HepG2 (cell line): ENCODE results near the gene DMGDH. TPM values are rescaled to one million over a fixed set of nuclear protein-coding genes. Genes with fewer than 3 reads are reported as not detected.
A peak's percentile ranks its signal among the peaks of the same experiment; 100 is the strongest.

Experiments
- ARID3A ChIP-seq: IDR thresholded peaks from 2 replicates; pipeline ENCODE4 v1.6.1; 2012; ENCODE audit warnings: low read depth, low read length, improper control_type of control experiment
- ATF7 ChIP-seq, 2 experiments: fragments of 450-650 bp in 1 of 2; sonication (generic) in 1 of 2; formaldehyde crosslinking in 1 of 2; IDR thresholded peaks; 2 replicates each; pipeline versions ENCODE4 v1.4.0 to v1.6.1; 2016 to 2020; ENCODE audit warnings: antibody characterized with exemption in 1 of 2, mild to moderate bottlenecking in 1 of 2, missing genetic modification reagents in 1 of 2
- CHD2 ChIP-seq: IDR thresholded peaks from 2 replicates; pipeline ENCODE4 v1.6.1; 2011; ENCODE audit warnings: low read depth, low read length, improper control_type of control experiment
- CTCF ChIP-seq: sonication (generic); formaldehyde crosslinking; IDR thresholded peaks from 2 replicates; pipeline ENCODE4 v1.5.0; 2020; ENCODE audit warnings: mild to moderate bottlenecking, missing genetic modification reagents, moderate library complexity
- NCOR1 ChIP-seq: fragments of 200-600 bp; sonication (generic); IDR thresholded peaks from 2 replicates; pipeline ENCODE4 v1.7.0; 2017; ENCODE audit warnings: antibody characterized with exemption, low read length, borderline replicate concordance
- RARA ChIP-seq: IDR thresholded peaks from 2 replicates; pipeline ENCODE4 v1.6.1; 2016; ENCODE audit warnings: missing genetic modification reagents, missing compliant biosample characterization
- STAG1 ChIP-seq: sonication (generic); formaldehyde crosslinking; IDR thresholded peaks from 2 replicates; pipeline ENCODE4 v1.4.0; 2020; ENCODE audit warnings: missing genetic modification reagents
- THAP11 ChIP-seq: IDR thresholded peaks from 2 replicates; pipeline ENCODE4 v1.6.1; 2016; ENCODE audit warnings: missing biosample characterization, missing genetic modification reagents
- ZFP62 ChIP-seq: sonication (generic); formaldehyde crosslinking; IDR thresholded peaks from 2 replicates; pipeline ENCODE4 v1.4.0; 2020; ENCODE audit warnings: missing genetic modification reagents
- ZGPAT ChIP-seq: IDR thresholded peaks from 2 replicates; pipeline ENCODE4 v1.6.1; 2016; ENCODE audit warnings: mild to moderate bottlenecking
- ZKSCAN5 ChIP-seq: sonication (generic); formaldehyde crosslinking; IDR thresholded peaks from 2 replicates; pipeline ENCODE4 v1.5.1; 2020; ENCODE audit warnings: mild to moderate bottlenecking, missing genetic modification reagents
- ZNF570 ChIP-seq: sonication (generic); formaldehyde crosslinking; IDR thresholded peaks from 2 replicates; pipeline ENCODE4 v1.4.0; 2020; ENCODE audit warnings: mild to moderate bottlenecking, missing genetic modification reagents, borderline replicate concordance
- ZNF652 ChIP-seq: IDR thresholded peaks from 2 replicates; pipeline ENCODE4 v1.6.1; 2016; ENCODE audit warnings: low read depth, borderline replicate concordance
- ZNF703 ChIP-seq: sonication (generic); formaldehyde crosslinking; IDR thresholded peaks from 2 replicates; pipeline ENCODE4 v1.5.1; 2020; ENCODE audit warnings: missing genetic modification reagents, mild to moderate bottlenecking, moderate library complexity, borderline replicate concordance
- polyA plus RNA-seq, 8 experiments: library from polyadenylated mRNA; depleted of rRNA in 3 of 8; stranded (reverse) in 7 of 8; unstranded in 1 of 8; fragments of >200 nt; fragmentation: Illumina TruSeq in 4 of 8; extraction: Trizol in 4 of 8; gene quantifications; 2 replicates each; pipeline versions ENCODE4 v1.2.1 to v1.2.3, GENCODE V29; 2011 to 2016; ENCODE audit warnings: low read depth in 4 of 8, missing spikeins in 1 of 8, mixed read lengths in 1 of 8; ENCODE audit not compliant: insufficient read depth in 1 of 8
- total RNA-seq, 5 experiments: library from RNA; depleted of rRNA; stranded (reverse); fragments of >200 nt; fragmentation: Illumina TruSeq; extraction: Trizol; gene quantifications; 2 replicates each; pipeline ENCODE4 v1.2.3, GENCODE V29; 2016; ENCODE audit warnings: low read depth in 1 of 5
- TF ChIP-seq, protein P1 (sequence below): sonication (generic); formaldehyde crosslinking; IDR thresholded peaks from 2 replicates; pipeline ENCODE4 v1.9.0; 2021; ENCODE audit warnings: missing genetic modification reagents, borderline replicate concordance
- TF ChIP-seq, protein P2 (sequence below): sonication (generic); formaldehyde crosslinking; IDR thresholded peaks from 2 replicates; pipeline ENCODE4 v1.8.0; 2023; ENCODE audit warnings: mild to moderate bottlenecking, missing genetic modification reagents
- TF ChIP-seq, protein P3 (sequence below): sonication (generic); formaldehyde crosslinking; IDR thresholded peaks from 2 replicates; pipeline ENCODE4 v1.4.0; 2020; ENCODE audit warnings: missing genetic modification reagents, borderline replicate concordance

DMGDH gene
- total and polyA plus RNA-seq, 2 of the 13 experiments (the other 11 are each of a cell fraction or from before 2014, with no cell fraction given) = 3.6 to 7.9 TPM

GRCh38 chr5:78958672-78959445, 110.6 kb downstream of the DMGDH start (continued):
- TF ChIP-seq CTCF (no peak), RARA (CRISPR knock-in tag) (peak; percentile 17; the same call in 1 of the 2 replicates), NCOR1 (no peak), STAG1 (CRISPR knock-in tag) (no peak), ZGPAT (CRISPR knock-in tag) (0 out of 2 replicates have a peak, but pooled peaks have one; percentile 19), ZNF570 (CRISPR knock-in tag) (no peak), ZNF703 (no peak), THAP11 (CRISPR knock-in tag) (0 out of 2 replicates have a peak, but pooled peaks have one; percentile 17), CHD2 (no peak), ZNF652 (CRISPR knock-in tag) (no peak), ZFP62 (no peak), ZKSCAN5 (no peak), ARID3A (no peak), ATF7 (IDR thresholded peaks at IDR 0.05) (no peak), ATF7 (CRISPR knock-in tag; IDR thresholded peaks at IDR 0.05) (no peak)
- TF ChIP-seq, protein P1, sequence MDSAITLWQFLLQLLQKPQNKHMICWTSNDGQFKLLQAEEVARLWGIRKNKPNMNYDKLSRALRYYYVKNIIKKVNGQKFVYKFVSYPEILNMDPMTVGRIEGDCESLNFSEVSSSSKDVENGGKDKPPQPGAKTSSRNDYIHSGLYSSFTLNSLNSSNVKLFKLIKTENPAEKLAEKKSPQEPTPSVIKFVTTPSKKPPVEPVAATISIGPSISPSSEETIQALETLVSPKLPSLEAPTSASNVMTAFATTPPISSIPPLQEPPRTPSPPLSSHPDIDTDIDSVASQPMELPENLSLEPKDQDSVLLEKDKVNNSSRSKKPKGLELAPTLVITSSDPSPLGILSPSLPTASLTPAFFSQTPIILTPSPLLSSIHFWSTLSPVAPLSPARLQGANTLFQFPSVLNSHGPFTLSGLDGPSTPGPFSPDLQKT (CRISPR knock-in tag) = no peak
- TF ChIP-seq, protein P2, sequence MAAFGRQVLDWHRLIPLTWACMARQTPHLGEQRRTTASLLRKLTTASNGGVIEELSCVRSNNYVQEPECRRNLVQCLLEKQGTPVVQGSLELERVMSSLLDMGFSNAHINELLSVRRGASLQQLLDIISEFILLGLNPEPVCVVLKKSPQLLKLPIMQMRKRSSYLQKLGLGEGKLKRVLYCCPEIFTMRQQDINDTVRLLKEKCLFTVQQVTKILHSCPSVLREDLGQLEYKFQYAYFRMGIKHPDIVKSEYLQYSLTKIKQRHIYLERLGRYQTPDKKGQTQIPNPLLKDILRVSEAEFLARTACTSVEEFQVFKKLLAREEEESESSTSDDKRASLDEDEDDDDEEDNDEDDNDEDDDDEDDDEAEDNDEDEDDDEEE = no peak
- TF ChIP-seq, protein P3, sequence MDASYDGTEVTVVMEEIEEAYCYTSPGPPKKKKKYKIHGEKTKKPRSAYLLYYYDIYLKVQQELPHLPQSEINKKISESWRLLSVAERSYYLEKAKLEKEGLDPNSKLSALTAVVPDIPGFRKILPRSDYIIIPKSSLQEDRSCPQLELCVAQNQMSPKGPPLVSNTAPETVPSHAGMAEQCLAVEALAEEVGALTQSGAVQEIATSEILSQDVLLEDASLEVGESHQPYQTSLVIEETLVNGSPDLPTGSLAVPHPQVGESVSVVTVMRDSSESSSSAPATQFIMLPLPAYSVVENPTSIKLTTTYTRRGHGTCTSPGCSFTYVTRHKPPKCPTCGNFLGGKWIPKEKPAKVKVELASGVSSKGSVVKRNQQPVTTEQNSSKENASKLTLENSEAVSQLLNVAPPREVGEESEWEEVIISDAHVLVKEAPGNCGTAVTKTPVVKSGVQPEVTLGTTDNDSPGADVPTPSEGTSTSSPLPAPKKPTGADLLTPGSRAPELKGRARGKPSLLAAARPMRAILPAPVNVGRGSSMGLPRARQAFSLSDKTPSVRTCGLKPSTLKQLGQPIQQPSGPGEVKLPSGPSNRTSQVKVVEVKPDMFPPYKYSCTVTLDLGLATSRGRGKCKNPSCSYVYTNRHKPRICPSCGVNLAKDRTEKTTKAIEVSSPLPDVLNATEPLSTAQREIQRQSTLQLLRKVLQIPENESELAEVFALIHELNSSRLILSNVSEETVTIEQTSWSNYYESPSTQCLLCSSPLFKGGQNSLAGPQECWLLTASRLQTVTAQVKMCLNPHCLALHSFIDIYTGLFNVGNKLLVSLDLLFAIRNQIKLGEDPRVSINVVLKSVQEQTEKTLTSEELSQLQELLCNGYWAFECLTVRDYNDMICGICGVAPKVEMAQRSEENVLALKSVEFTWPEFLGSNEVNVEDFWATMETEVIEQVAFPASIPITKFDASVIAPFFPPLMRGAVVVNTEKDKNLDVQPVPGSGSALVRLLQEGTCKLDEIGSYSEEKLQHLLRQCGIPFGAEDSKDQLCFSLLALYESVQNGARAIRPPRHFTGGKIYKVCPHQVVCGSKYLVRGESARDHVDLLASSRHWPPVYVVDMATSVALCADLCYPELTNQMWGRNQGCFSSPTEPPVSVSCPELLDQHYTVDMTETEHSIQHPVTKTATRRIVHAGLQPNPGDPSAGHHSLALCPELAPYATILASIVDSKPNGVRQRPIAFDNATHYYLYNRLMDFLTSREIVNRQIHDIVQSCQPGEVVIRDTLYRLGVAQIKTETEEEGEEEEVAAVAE (CRISPR knock-in tag) = no peak
